Activated naive CD4-positive, alpha-beta T cell treated with anti-CD3 and anti-CD28 coated beads, Interleukin-2, amount 10 ng/mL, durations not matched to agents 7 days and 5 days (primary cell): ENCODE measurements around the gene SETD1A.

ENCODE experiments used
- CTCF ChIA-PET: fragments of 350-600 bp; sonication (Branson Sonifier 250); formaldehyde crosslinking; loops from one replicate; lab custom pipeline; 2021; ENCODE audit warnings: antibody characterized with exemption; lab: Charles Lee
- DNase-seq: peaks from one replicate; pipeline ENCODE4 v3.0.0-alpha.2; 2020
- H3K27ac Mint-ChIP-seq: one replicate; pipeline ENCODE4 v1.8.0; 2021; ENCODE audit warnings: mild to moderate bottlenecking, moderate library complexity, mixed read lengths
- H3K27me3 Mint-ChIP-seq: one replicate; pipeline ENCODE4 v1.8.0; 2021; ENCODE audit warnings: mild to moderate bottlenecking, mixed read lengths
- H3K36me3 Mint-ChIP-seq: one replicate; pipeline ENCODE4 v1.8.0; 2021; ENCODE audit warnings: mixed read lengths
- H3K4me1 Mint-ChIP-seq: one replicate; pipeline ENCODE4 v1.8.0; 2021; ENCODE audit warnings: mixed read lengths
- H3K4me3 Mint-ChIP-seq: one replicate; pipeline ENCODE4 v1.8.0; 2021; ENCODE audit warnings: mild to moderate bottlenecking, moderate library complexity, mixed read lengths
- H3K9me3 Mint-ChIP-seq: one replicate; pipeline ENCODE4 v1.8.0; 2021; ENCODE audit warnings: mixed read lengths

SETD1A gene

GRCh38 chr16:30957456-30958174, at the start of gene SETD1A:
TSS of gene SETD1A (plus strand) at chr16:30957754. CDS start at chr16:30958732, 978 bp downstream.
- peak; percentile 98 for DNase-seq
- Mint-ChIP-seq H3K27me3 (no peaks in the 10 kb centered on the region), H3K27ac (peak within 1 kb of the TSS; percentile 98), H3K4me3 (peak within 1 kb of the TSS; percentile 91), H3K9me3 (no peaks in the 10 kb centered on the region), H3K36me3 (peaks cover 37% of the 10 kb centered on the region), H3K4me1 (peaks cover 44% of the 10 kb centered on the region)
- CTCF ChIA-PET = no interaction called here

- no peak overlapping the region for H3K4me3 Mint-ChIP-seq
- CTCF ChIA-PET = no interaction called here
- H3K9me3 Mint-ChIP-seq = no peaks in the 10 kb centered on the region
- peaks cover 15% of the 10 kb centered on the region for H3K27me3 Mint-ChIP-seq
- no peak for DNase-seq
- no peaks in the 10 kb centered on the region for H3K36me3 Mint-ChIP-seq
- H3K4me1 Mint-ChIP-seq = peaks cover 23% of the 10 kb centered on the region
- no peak overlapping the region for H3K27ac Mint-ChIP-seq
These were observed 47.0 kb upstream of the SETD1A start for GRCh38 chr16:30910427-30911029.

GRCh38 chr16:30912794-30913412, 44.7 kb upstream of the SETD1A start:
- Mint-ChIP-seq H3K27me3 (peaks cover 26% of the 10 kb centered on the region), H3K9me3 (no peaks in the 10 kb centered on the region), H3K27ac (no peak overlapping the region), H3K36me3 (no peaks in the 10 kb centered on the region), H3K4me1 (peaks cover 8% of the 10 kb centered on the region), H3K4me3 (no peak overlapping the region)
- CTCF ChIA-PET = interaction anchor here (0.8 to 1.8 kb wide), 3 partner anchors 11 to 68 kb away, joined by 3 to 9 read pairs (median 4); no protein-coding TSS in a partner anchor
- DNase-seq = no peak

GRCh38 chr16:30914830-30915229, 42.7 kb upstream of the SETD1A start:
- DNase-seq = no peak
- H3K27me3 Mint-ChIP-seq = peaks cover 28% of the 10 kb centered on the region
- H3K27ac Mint-ChIP-seq = no peak overlapping the region
- no peaks in the 10 kb centered on the region for H3K9me3 Mint-ChIP-seq
- CTCF ChIA-PET = no interaction called here
- H3K4me1 Mint-ChIP-seq = no peaks in the 10 kb centered on the region
- no peak overlapping the region for H3K4me3 Mint-ChIP-seq
- no peaks in the 10 kb centered on the region for H3K36me3 Mint-ChIP-seq

GRCh38 chr16:30918614-30919013, 38.9 kb upstream of the SETD1A start:
- CTCF ChIA-PET = interaction anchor here (1.0 to 4.8 kb wide), 3 partner anchors 17 to 80 kb away, joined by 3 to 71 read pairs (median 13); no protein-coding TSS in a partner anchor
- no peak for DNase-seq
- H3K36me3 Mint-ChIP-seq = no peaks in the 10 kb centered on the region
- H3K9me3 Mint-ChIP-seq = no peaks in the 10 kb centered on the region
- peaks cover 15% of the 10 kb centered on the region for H3K4me1 Mint-ChIP-seq
- no peak overlapping the region for H3K27ac Mint-ChIP-seq
- no peak overlapping the region for H3K4me3 Mint-ChIP-seq
- peaks cover 17% of the 10 kb centered on the region for H3K27me3 Mint-ChIP-seq

GRCh38 chr16:30920891-30921290, 36.7 kb upstream of the SETD1A start:
- peaks cover under 1% of the 10 kb centered on the region for H3K36me3 Mint-ChIP-seq
- peaks cover 17% of the 10 kb centered on the region for H3K27me3 Mint-ChIP-seq
- H3K9me3 Mint-ChIP-seq = no peaks in the 10 kb centered on the region
- peak overlapping the region; percentile 100 for H3K4me3 Mint-ChIP-seq
- no peak overlapping the region for H3K27ac Mint-ChIP-seq
- H3K4me1 Mint-ChIP-seq = peaks cover 23% of the 10 kb centered on the region
- no peak for DNase-seq
- CTCF ChIA-PET = interaction anchor here (0.8 to 4.8 kb wide), 4 partner anchors 19 to 138 kb away, joined by 3 to 71 read pairs (median 8); no protein-coding TSS in a partner anchor

GRCh38 chr16:30921459-30921747, 36.2 kb upstream of the SETD1A start:
- peaks cover 13% of the 10 kb centered on the region for H3K27me3 Mint-ChIP-seq
- peaks cover 3% of the 10 kb centered on the region for H3K36me3 Mint-ChIP-seq
- no peak for DNase-seq
- CTCF ChIA-PET = interaction anchor here (1.0 to 4.8 kb wide), 3 partner anchors 20 to 139 kb away, joined by 3 to 71 read pairs (median 13); no protein-coding TSS in a partner anchor
- H3K4me3 Mint-ChIP-seq = peak overlapping the region; percentile 100
- peak overlapping the region; percentile 100 for H3K27ac Mint-ChIP-seq
- no peaks in the 10 kb centered on the region for H3K9me3 Mint-ChIP-seq
- H3K4me1 Mint-ChIP-seq = peaks cover 28% of the 10 kb centered on the region

GRCh38 chr16:30921748-30922419, 35.7 kb upstream of the SETD1A start:
- Mint-ChIP-seq H3K9me3 (no peaks in the 10 kb centered on the region), H3K27ac (peak overlapping the region; percentile 100), H3K4me1 (peaks cover 32% of the 10 kb centered on the region), H3K4me3 (peak overlapping the region; percentile 100), H3K36me3 (peaks cover 3% of the 10 kb centered on the region), H3K27me3 (peaks cover 13% of the 10 kb centered on the region)
- DNase-seq = peak; percentile 93
- CTCF ChIA-PET = interaction anchor here (0.5 to 4.8 kb wide), 5 partner anchors 21 to 77 kb away, joined by 3 to 71 read pairs (median 3); no protein-coding TSS in a partner anchor

GRCh38 chr16:30922420-30922959, 35.1 kb upstream of the SETD1A start:
- H3K27ac Mint-ChIP-seq = peak overlapping the region; percentile 100

GRCh38 chr16:30922960-30923535, 34.5 kb upstream of the SETD1A start:
- Mint-ChIP-seq H3K4me3 (peak overlapping the region; percentile 100), H3K4me1 (peaks cover 35% of the 10 kb centered on the region), H3K9me3 (no peaks in the 10 kb centered on the region), H3K36me3 (peaks cover 5% of the 10 kb centered on the region), H3K27me3 (peaks cover 6% of the 10 kb centered on the region), H3K27ac (peak overlapping the region; percentile 100)
- DNase-seq = peak; percentile 99
- CTCF ChIA-PET = no interaction called here

More at GRCh38 chr16:30922420-30922959, 35.1 kb upstream of the SETD1A start:
- Mint-ChIP-seq H3K4me3 (peak overlapping the region; percentile 100), H3K4me1 (peaks cover 32% of the 10 kb centered on the region), H3K36me3 (peaks cover 3% of the 10 kb centered on the region), H3K9me3 (no peaks in the 10 kb centered on the region), H3K27me3 (peaks cover 8% of the 10 kb centered on the region)
- CTCF ChIA-PET = interaction anchor here (0.5 to 1.0 kb wide), 4 partner anchors 22 to 78 kb away, joined by 3 to 5 read pairs (median 3); no protein-coding TSS in a partner anchor
- peak; percentile 100 for DNase-seq

GRCh38 chr16:30923554-30924075, 33.9 kb upstream of the SETD1A start, which contains the start of gene FBXL19:
TSS of gene FBXL19 (plus strand) at chr16:30923572. CDS start at chr16:30925755, 2,183 bp downstream.
- Mint-ChIP-seq H3K9me3 (no peaks in the 10 kb centered on the region), H3K27ac (peak within 1 kb of the TSS; percentile 100), H3K27me3 (peaks cover 3% of the 10 kb centered on the region), H3K4me1 (peaks cover 36% of the 10 kb centered on the region), H3K36me3 (peaks cover 6% of the 10 kb centered on the region), H3K4me3 (peak within 1 kb of the TSS; percentile 100)
- DNase-seq = peak; percentile 60
- CTCF ChIA-PET = no interaction called here

GRCh38 chr16:30924076-30924912, 33.3 kb upstream of the SETD1A start:
- CTCF ChIA-PET = interaction anchor here (1.3 to 3.6 kb wide), 2 partner anchors 11 to 18 kb away, joined by 3 to 16 read pairs; no protein-coding TSS in a partner anchor
- peak overlapping the region; percentile 74 for H3K4me3 Mint-ChIP-seq
- H3K36me3 Mint-ChIP-seq = peaks cover 6% of the 10 kb centered on the region
- no peak overlapping the region for H3K27ac Mint-ChIP-seq
- no peaks in the 10 kb centered on the region for H3K27me3 Mint-ChIP-seq
- no peaks in the 10 kb centered on the region for H3K9me3 Mint-ChIP-seq
- H3K4me1 Mint-ChIP-seq = peaks cover 36% of the 10 kb centered on the region
- DNase-seq = peak; percentile 44
